Suprapubic skin (tissue), 4 donors: Measurements from ENCODE around the gene MAD1L1. TPM values are rescaled to one million over a fixed set of nuclear protein-coding genes. Genes with fewer than 3 reads are reported as not detected.

Experiments
- DNase-seq, 2 donors: peaks; one replicate each; pipeline ENCODE4 v3.0.0-alpha.2; 2019; ENCODE audit warnings: low spot score in 2 of 2
- H3K27ac ChIP-seq: fragments of 200-600 bp; sonication (generic); one replicate; pipeline ENCODE4 v1.5.1; 2019
- H3K27me3 ChIP-seq: fragments of 200-600 bp; sonication (generic); one replicate; pipeline ENCODE4 v1.5.1; 2019
- H3K36me3 ChIP-seq: fragments of 200-600 bp; sonication (generic); one replicate; pipeline ENCODE4 v1.5.1; 2019
- H3K4me1 ChIP-seq: fragments of 200-600 bp; sonication (generic); one replicate; pipeline ENCODE4 v1.5.1; 2019
- H3K4me3 ChIP-seq: fragments of 200-600 bp; sonication (generic); one replicate; pipeline ENCODE4 v1.5.1; 2019; ENCODE audit warnings: mild to moderate bottlenecking
- H3K9me3 ChIP-seq: fragments of 200-600 bp; sonication (generic); one replicate; pipeline ENCODE4 v1.5.1; 2019
- EP300 ChIP-seq: sonication (generic); formaldehyde crosslinking; IDR thresholded peaks from one replicate; pipeline ENCODE4 v1.6.1; 2017; ENCODE audit warnings: antibody characterized with exemption
- POLR2A ChIP-seq, 2 donors: fragments of 450-650 bp; IDR thresholded peaks; one replicate each; pipeline ENCODE4 v1.6.1; 2017; ENCODE audit warnings: antibody characterized with exemption in 2 of 2, mild to moderate bottlenecking in 2 of 2, moderate library complexity in 2 of 2
- POLR2AphosphoS5 ChIP-seq, 3 donors: sonication (generic); formaldehyde crosslinking; IDR thresholded peaks; one replicate each; pipeline ENCODE4 v1.6.1; 2017; ENCODE audit warnings: antibody characterized with exemption in 3 of 3
- WGBS: methylation state at CpG from one replicate; pipeline ENCODE4 v1.1.5; 2018; 5-methylcytosine and 5-hydroxymethylcytosine counted together
- total RNA-seq, 4 donors: library from RNA; depleted of rRNA; stranded (reverse); fragments of >200 nt; gene quantifications; one replicate each; pipeline ENCODE4 v1.1.0, GENCODE V29; 2016
- TF ChIP-seq, protein P1 (sequence below), 2 donors: fragments of 200-600 bp in 1 of 2; fragments of 450-650 bp in 1 of 2; sonication (generic) in 1 of 2; IDR thresholded peaks; one replicate each; pipeline ENCODE4 v1.5.1; 2016 to 2019; ENCODE audit warnings: antibody characterized with exemption in 2 of 2, mild to moderate bottlenecking in 1 of 2, moderate library complexity in 1 of 2

MAD1L1 gene
- total RNA-seq, 4 donors from 2014 or later = 53.2 to 69.8 (median 62.2) TPM

DNA sequence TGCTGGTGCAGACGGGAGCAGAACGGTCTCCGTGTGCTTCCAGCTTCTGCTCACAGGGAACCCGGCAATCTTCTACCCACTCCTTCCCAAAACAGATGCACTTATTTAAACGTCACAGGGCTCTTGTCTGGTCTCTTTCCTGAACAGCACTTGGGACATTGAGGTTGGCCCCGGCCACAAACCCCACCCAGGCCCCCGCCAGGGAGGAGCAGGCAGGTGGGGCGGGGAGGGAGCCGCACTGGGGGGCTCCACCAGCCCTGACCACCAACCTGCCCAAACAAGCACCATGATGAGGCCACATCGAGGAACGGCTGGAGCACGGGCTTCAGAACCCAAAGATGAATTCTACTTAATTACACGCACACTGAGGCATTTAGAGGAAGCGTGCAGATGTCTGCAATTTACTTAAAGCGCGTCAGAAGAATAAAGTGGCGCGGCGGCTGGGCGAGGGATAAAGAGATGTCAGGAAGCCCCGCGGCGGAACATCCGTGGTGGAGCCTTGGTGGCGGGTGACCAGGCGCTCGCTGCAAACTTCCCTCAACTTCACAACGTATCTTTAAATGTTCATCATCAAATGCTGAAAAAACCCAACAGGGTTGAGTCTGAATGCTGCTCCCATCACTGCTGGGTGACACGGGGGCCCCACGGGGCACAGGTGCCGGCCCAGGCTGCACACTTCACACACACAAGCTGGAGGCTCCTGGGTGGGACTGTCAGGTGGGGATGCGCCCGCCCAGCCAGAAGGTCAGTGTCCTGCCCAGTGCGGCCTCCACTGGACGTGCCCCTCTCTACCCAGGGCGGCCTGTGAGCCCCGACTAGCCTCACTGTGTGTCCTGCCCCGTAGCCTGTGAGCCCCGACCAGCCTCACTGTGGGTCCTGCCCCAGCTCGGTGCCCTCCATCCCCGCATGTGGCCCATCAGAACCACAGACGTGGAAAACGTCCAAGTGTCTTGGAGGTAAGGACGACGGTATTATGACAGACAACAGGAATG is 279.2 kb downstream of the MAD1L1 start:
- Histone ChIP-seq H3K4me1 (peaks cover 12% of the 10 kb centered on the region), H3K36me3 (no peaks in the 10 kb centered on the region), H3K9me3 (no peaks in the 10 kb centered on the region), H3K4me3 (no peak overlapping the region), H3K27me3 (no peaks in the 10 kb centered on the region), H3K27ac (no peak overlapping the region)
- TF ChIP-seq, protein P1, sequence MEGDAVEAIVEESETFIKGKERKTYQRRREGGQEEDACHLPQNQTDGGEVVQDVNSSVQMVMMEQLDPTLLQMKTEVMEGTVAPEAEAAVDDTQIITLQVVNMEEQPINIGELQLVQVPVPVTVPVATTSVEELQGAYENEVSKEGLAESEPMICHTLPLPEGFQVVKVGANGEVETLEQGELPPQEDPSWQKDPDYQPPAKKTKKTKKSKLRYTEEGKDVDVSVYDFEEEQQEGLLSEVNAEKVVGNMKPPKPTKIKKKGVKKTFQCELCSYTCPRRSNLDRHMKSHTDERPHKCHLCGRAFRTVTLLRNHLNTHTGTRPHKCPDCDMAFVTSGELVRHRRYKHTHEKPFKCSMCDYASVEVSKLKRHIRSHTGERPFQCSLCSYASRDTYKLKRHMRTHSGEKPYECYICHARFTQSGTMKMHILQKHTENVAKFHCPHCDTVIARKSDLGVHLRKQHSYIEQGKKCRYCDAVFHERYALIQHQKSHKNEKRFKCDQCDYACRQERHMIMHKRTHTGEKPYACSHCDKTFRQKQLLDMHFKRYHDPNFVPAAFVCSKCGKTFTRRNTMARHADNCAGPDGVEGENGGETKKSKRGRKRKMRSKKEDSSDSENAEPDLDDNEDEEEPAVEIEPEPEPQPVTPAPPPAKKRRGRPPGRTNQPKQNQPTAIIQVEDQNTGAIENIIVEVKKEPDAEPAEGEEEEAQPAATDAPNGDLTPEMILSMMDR (IDR thresholded peaks at IDR 0.05) = no peak
- no peak for TF ChIP-seq POLR2AphosphoS5 (IDR thresholded peaks at IDR 0.05)
- TF ChIP-seq POLR2A (IDR thresholded peaks at IDR 0.05) = no peak
- TF ChIP-seq EP300 = no peak
- no peak for DNase-seq
- WGBS = 91% methylated on average over 43 of the region's 45 CpGs

DNA sequence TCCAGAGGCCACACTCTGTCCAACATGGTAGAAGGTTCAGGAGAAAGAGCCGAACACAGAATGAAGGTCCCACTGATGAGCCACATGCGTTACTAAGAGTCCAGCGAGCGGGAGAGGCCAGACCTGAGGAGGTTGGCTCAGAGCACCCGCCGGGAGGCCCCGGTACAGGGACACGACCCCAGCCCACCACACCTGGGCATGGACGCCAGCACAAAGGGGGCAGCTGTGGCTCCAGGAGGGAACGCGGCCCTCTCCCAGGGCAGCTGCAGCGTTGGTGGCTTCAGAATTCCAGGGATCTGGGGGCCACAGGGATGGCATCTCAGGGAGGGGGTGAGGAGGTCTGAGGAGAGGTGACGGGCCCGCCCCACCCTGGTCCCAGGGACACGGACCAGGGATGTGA is 280.0 kb downstream of the MAD1L1 start:
- DNase-seq = no peak
- no peak for TF ChIP-seq EP300
- TF ChIP-seq POLR2AphosphoS5 (IDR thresholded peaks at IDR 0.05) = no peak
- Histone ChIP-seq H3K9me3 (no peaks in the 10 kb centered on the region), H3K4me1 (peaks cover 19% of the 10 kb centered on the region), H3K27ac (no peak overlapping the region), H3K36me3 (no peaks in the 10 kb centered on the region), H3K27me3 (no peaks in the 10 kb centered on the region), H3K4me3 (no peak overlapping the region)
- 93% methylated on average over 14 of the region's 15 CpGs for WGBS

DNA sequence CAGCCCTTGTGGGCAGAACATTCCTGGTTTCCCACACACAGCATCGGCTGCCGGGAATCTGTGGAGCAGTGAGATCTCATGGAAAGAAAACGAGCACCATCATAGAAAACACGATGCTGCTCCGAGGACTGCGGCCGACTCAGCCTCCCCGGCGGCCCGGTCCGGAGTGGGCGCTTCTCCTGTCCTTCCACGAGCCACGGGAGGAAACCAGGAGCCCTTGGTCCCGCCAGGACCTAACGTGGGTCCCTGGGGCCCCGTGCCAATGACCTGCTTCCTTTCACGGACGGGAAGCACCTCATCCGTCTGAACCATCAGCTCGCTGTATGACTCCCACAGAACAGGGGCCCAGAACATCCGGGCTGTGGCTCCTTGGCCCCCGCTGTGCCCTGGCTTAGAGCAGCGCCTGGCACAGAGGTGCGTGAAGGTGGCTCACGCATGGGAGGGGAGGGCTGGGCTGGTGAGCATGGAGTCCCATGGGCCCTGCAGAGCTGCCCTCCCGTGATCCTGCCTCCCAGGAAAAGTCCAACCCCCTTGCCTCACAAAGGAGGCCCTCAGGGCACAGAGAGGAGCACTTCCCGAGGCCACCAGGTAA is 280.5 kb downstream of the MAD1L1 start:
- H3K4me1 ChIP-seq = peaks cover 22% of the 10 kb centered on the region
- H3K27ac ChIP-seq = no peak overlapping the region
- H3K27me3 ChIP-seq = no peaks in the 10 kb centered on the region
- TF ChIP-seq POLR2AphosphoS5 (IDR thresholded peaks at IDR 0.05) = no peak
- TF ChIP-seq POLR2A (IDR thresholded peaks at IDR 0.05) = no peak
- TF ChIP-seq, protein P1 (IDR thresholded peaks at IDR 0.05) = no peak
- TF ChIP-seq EP300 = no peak
- no peak overlapping the region for H3K4me3 ChIP-seq
- no peak for DNase-seq
- H3K9me3 ChIP-seq = no peaks in the 10 kb centered on the region
- H3K36me3 ChIP-seq = no peaks in the 10 kb centered on the region
- WGBS = 96% methylated on average over 15 of the region's 28 CpGs

DNA sequence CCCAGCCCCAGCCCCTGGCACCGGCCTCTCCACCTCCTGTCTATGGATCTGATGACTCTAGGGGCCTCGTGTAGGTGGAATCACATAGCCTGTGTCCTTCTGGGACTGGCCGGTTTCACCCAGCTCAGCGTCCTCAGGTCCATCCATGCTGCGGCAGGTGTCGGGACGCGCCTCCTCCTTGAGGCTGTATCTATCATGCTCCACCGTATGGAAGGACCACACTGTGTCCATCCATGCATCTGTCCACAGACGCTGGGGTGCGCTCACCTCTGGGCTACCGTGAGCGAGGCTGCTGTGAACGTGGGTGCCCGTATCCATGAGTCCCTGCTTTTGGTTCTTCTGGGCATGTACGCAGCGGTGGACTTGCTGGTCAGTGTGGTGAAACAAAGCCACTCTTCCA is 281.1 kb downstream of the MAD1L1 start:
- no peaks in the 10 kb centered on the region for H3K36me3 ChIP-seq
- TF ChIP-seq POLR2AphosphoS5 (IDR thresholded peaks at IDR 0.05) (no peak), POLR2A (IDR thresholded peaks at IDR 0.05) (no peak), EP300 (no peak)
- TF ChIP-seq, protein P1 (IDR thresholded peaks at IDR 0.05) = no peak
- H3K27ac ChIP-seq = no peak overlapping the region
- DNase-seq = no peak
- H3K4me1 ChIP-seq = peaks cover 22% of the 10 kb centered on the region
- no peaks in the 10 kb centered on the region for H3K27me3 ChIP-seq
- WGBS = 92% methylated on average over 15 of the region's 17 CpGs
- H3K9me3 ChIP-seq = no peaks in the 10 kb centered on the region
- no peak overlapping the region for H3K4me3 ChIP-seq

DNA sequence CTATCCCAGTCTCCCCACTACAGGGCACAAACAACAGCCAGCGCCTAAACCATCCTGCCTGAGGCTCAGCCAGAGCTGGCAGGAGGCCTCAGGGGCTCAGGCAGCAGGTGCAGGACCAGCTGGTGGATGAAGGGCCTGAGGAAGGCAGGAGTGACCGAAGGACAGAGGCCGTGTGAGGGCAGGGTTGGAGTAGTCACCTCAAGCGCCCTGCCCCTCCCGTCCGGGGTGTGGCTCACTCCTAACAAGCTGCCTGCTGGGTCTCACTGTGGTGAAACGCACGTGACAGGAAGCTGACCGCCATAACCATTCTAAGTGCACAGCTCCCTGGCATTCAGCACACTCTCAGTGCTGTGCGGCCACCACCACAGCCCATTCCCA is 281.6 kb downstream of the MAD1L1 start:
- Histone ChIP-seq H3K9me3 (no peaks in the 10 kb centered on the region), H3K27me3 (no peaks in the 10 kb centered on the region), H3K4me1 (peaks cover 22% of the 10 kb centered on the region), H3K27ac (no peak overlapping the region), H3K36me3 (no peaks in the 10 kb centered on the region), H3K4me3 (no peak overlapping the region)
- DNase-seq = no peak
- no peak for TF ChIP-seq POLR2A (IDR thresholded peaks at IDR 0.05)
- TF ChIP-seq, protein P1 (IDR thresholded peaks at IDR 0.05) = no peak
- TF ChIP-seq POLR2AphosphoS5 (IDR thresholded peaks at IDR 0.05) = no peak
- TF ChIP-seq EP300 = no peak
- WGBS = 76% methylated on average over 6 of the region's 10 CpGs
